Measurements from ENCODE around the gene NEIL1. TPM values are rescaled to one million over a fixed set of nuclear protein-coding genes. Genes with fewer than 3 reads are reported as not detected.

NEIL1 gene
- total RNA-seq, 6 donors from 2014 or later: 41.8 to 272 (median 52.2) TPM

- TF ChIP-seq POLR2A (IDR thresholded peaks at IDR 0.05) (no peak), EP300 (IDR thresholded peaks at IDR 0.05) (no peak), CTCF (IDR thresholded peaks at IDR 0.05) (no peak), POLR2AphosphoS5 (IDR thresholded peaks at IDR 0.05) (no peak)
- Histone ChIP-seq H3K4me1 (no peaks in the 10 kb centered on the region), H3K4me3 (no peak overlapping the region), H3K27ac (no peak overlapping the region), H3K36me3 (peaks cover 0 to 73% (median 59%) of the 10 kb centered on the region in 4 donors), H3K27me3 (no peaks in the 10 kb centered on the region), H3K9me3 (no peaks in the 10 kb centered on the region)
- ATAC-seq (ENCODE audit: low FRiP score in 2 of 2) (no peak), DNase-seq (peak in 1 of 2 donors; percentile 72)
- 87 to 91% methylated on average over 19 to 28 of the region's 28 CpGs for WGBS, 2 donors
Measured at GRCh38 chr15:75356006-75356405, 9.2 kb downstream of the NEIL1 start.

DNA sequence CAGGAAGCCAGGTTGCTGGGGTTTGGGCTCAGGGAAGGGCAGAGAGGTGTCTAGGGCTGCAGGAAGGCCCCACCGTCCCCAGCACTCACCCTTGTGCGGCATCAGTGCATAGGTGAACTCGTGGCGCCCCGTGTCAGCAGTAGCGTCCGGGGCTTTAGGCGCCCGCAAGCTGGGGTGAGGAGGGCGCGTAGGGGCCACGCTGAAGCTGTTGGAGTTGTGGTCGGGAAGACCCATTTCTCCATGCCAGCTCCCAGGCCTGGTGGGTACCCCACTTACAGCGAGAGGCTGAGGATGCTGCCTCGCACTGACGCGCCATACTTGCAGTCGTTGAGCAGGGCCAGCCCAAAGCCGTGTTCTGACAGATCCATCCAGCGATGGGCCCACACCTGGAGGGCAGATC lies 9.7 kb downstream of the NEIL1 start:
- WGBS, 2 donors: 95% methylated on average over 18 of the region's 20 CpGs; no CpG with 5 or more reads in 1 of the 2 donors
- ATAC-seq (ENCODE audit: low FRiP score in 2 of 2) (no peak), DNase-seq (no peak)
- peaks cover 2 to 78% (median 65%) of the 10 kb centered on the region in 4 donors for H3K36me3 ChIP-seq
- no peak for TF ChIP-seq CTCF (IDR thresholded peaks at IDR 0.05)
- TF ChIP-seq POLR2AphosphoS5 (IDR thresholded peaks at IDR 0.05): no peak
- TF ChIP-seq POLR2A (IDR thresholded peaks at IDR 0.05): no peak
- TF ChIP-seq EP300 (IDR thresholded peaks at IDR 0.05): no peak
- H3K4me3 ChIP-seq: no peak overlapping the region
- H3K27me3 ChIP-seq: no peaks in the 10 kb centered on the region
- no peaks in the 10 kb centered on the region for H3K9me3 ChIP-seq
- H3K27ac ChIP-seq: no peak overlapping the region
- H3K4me1 ChIP-seq: no peaks in the 10 kb centered on the region

GRCh38 chr15:75357976-75358673 lies 11.3 kb downstream of the NEIL1 start:
- Histone ChIP-seq H3K4me1 (no peaks in the 10 kb centered on the region), H3K27ac (no peak overlapping the region), H3K4me3 (no peak overlapping the region), H3K36me3 (peaks cover 2 to 94% (median 79%) of the 10 kb centered on the region in 4 donors), H3K27me3 (no peaks in the 10 kb centered on the region), H3K9me3 (no peaks in the 10 kb centered on the region)
- DNase-seq (no peak), ATAC-seq (ENCODE audit: low FRiP score in 2 of 2) (no peak)
- TF ChIP-seq POLR2A (IDR thresholded peaks at IDR 0.05): no peak
- TF ChIP-seq EP300 (IDR thresholded peaks at IDR 0.05): no peak
- TF ChIP-seq POLR2AphosphoS5 (IDR thresholded peaks at IDR 0.05): no peak
- no peak for TF ChIP-seq CTCF (IDR thresholded peaks at IDR 0.05)
- 90 to 95% methylated on average over 7 to 17 of the region's 17 CpGs for WGBS, 2 donors

- no peaks in the 10 kb centered on the region for H3K27me3 ChIP-seq
- H3K4me1 ChIP-seq: no peaks in the 10 kb centered on the region
- no peak for ATAC-seq (ENCODE audit: low FRiP score in 2 of 2)
- H3K4me3 ChIP-seq: no peak overlapping the region
- TF ChIP-seq EP300 (IDR thresholded peaks at IDR 0.05) (no peak), POLR2AphosphoS5 (IDR thresholded peaks at IDR 0.05) (no peak), POLR2A (IDR thresholded peaks at IDR 0.05) (no peak)
- no peak for DNase-seq
- 91 to 95% methylated on average over 7 to 10 of the region's 10 CpGs for WGBS, 2 donors
- H3K27ac ChIP-seq: no peak overlapping the region
- no peaks in the 10 kb centered on the region for H3K9me3 ChIP-seq
- peaks cover 2 to 99% (median 84%) of the 10 kb centered on the region in 4 donors for H3K36me3 ChIP-seq
Measured at GRCh38 chr15:75358771-75359536, 12.1 kb downstream of the NEIL1 start.

DNA sequence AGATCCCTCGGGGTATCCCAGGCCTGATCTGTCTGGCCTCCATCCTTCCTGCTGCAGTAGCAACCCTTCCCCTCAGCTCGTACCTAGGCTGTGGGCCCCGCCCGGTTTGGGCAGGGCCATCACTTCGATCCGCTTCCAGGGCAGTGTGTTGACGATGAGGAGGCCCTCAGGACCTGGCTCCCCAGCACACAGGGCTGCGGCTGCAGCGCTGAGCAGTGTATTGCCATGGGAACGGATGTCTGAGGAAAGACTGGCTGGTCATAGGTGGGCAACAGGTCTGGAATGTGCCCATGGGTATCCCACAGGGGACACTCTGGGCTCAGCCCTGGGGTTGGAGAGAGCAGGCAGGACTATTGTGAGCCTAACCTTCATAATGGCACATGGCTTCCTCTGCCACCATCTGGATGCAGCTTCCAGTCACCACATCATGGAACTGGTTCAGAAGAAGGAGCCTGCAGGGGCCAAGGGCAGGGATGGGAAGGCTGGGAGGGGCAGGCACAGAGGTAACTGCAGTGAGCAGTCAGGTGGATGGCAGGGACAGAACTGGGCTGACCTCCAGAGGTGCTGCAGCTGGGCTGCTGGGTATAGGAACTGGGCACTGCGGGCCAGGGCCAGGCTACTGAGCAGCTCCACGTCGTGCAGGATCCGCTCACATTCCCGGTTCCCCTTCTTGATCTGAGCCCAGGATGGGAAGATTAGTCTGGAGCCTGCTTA lies 12.9 kb downstream of the NEIL1 start:
- no peak for ATAC-seq (ENCODE audit: low FRiP score in 2 of 2)
- Histone ChIP-seq H3K27me3 (no peaks in the 10 kb centered on the region), H3K4me1 (no peaks in the 10 kb centered on the region), H3K4me3 (no peak overlapping the region), H3K9me3 (no peaks in the 10 kb centered on the region), H3K27ac (no peak overlapping the region), H3K36me3 (peaks cover 2 to 99% (median 88%) of the 10 kb centered on the region in 4 donors)
- no peak for TF ChIP-seq EP300 (IDR thresholded peaks at IDR 0.05)
- TF ChIP-seq CTCF (IDR thresholded peaks at IDR 0.05): no peak
- TF ChIP-seq POLR2AphosphoS5 (IDR thresholded peaks at IDR 0.05): no peak
- TF ChIP-seq POLR2A (IDR thresholded peaks at IDR 0.05): no peak
- no peak for DNase-seq
- WGBS, 2 donors: 90 to 92% methylated on average over 5 to 14 of the region's 15 CpGs
